ENCODE data around the gene TMEM116. TPM values are rescaled to one million over a fixed set of nuclear protein-coding genes. Genes with fewer than 3 reads are reported as not detected.
"Not testable (repeated sequence)": the region's sequence is repeated elsewhere in the genome, so short reads cannot be mapped to it uniquely, and the experiment has no call there.

Gene TMEM116
- total and polyA plus RNA-seq, 5 experiments from 2014 or later, result 12.0 to 30.9 (median 15.6) TPM

DNA sequence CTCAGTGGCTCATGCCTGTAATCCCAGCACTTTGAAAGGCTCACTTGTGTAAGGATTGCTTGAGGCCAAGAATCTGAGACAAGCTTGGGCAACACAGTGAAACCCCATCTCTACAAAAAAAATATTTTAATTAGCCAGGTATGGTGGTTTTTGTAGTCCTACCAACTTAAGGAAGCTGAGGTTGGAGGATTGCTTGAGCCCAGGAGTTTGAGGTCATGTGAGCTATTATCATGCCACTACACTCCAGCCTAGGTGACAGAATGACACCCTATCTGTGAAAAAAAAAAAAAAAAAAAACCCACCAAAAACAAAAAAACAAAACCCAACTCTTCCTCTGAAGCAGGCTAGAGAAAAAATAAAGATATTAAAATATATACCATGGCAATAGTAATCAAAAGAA is 41.2 kb downstream of the TMEM116 start:
- POLR2A ChIA-PET, result interaction anchor here (1.4 kb wide), 1 partner anchor 41 kb away, joined by 5 read pairs; the partner anchor contains the start of genes ERP29 and TMEM116
- Mint-ChIP-seq H3K27me3 (no peaks in the 10 kb centered on the region), H3K4me3 (peak overlapping the region in 1 of 10 donors; percentile 48), H3K9me3 (peaks cover 0 to 17% (median 4%) of the 10 kb centered on the region in 9 donors), H3K27ac (peak overlapping the region in 1 of 10 donors; percentile 26), H3K4me1 (peaks cover 4 to 12% (median 10%) of the 10 kb centered on the region in 4 donors), H3K36me3 (peaks cover 0 to 28% (median 20%) of the 10 kb centered on the region in 3 donors)
- ATAC-seq, result no peak
- DNase-seq, result peak in 1 of 10 donors; percentile 35

DNA sequence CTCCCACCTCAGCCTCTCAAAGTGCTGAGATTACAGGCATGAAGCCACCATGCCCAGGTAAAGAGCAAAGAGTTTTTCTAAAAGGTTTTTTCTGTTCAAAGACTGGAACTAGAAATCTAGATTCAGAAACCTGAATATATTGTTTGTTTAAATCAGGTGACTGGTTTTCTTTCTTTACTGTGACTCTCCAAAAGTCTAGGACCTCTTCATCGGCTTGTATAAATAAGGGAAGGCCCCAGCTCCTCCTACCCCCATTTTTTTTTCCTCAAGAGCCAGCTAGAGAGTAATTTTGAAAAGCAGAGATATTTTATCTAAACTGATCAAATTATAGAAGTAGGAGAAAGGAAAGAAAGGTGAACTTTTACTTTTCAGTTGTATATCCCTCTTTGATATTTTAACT is 48.0 kb downstream of the TMEM116 start:
- no peak overlapping the region for H3K4me3 Mint-ChIP-seq

DNA sequence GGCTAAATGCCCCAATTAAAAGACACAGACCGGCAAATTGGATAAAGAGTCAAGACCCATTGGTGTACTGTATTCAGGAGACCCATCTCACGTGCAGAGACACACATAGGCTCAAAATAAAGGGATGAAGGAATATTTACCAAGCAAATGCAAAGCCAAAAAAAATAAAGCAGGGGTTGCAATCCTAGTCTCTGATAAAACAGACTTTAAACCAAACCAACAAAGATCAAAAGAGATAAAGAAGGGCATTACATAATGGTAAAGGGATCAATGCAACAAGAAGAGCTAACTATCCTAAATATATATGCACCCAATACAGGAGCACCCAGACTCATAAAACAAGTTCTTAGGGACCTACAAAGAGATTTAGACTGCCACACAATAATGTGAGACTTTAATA is 53.4 kb downstream of the TMEM116 start:
- POLR2A ChIA-PET, H3K4me3 Mint-ChIP-seq, H3K27me3 Mint-ChIP-seq, DNase-seq, ATAC-seq: not testable (repeated sequence)
- peak overlapping the region in 1 of 10 donors; percentile 43 for H3K27ac Mint-ChIP-seq
- H3K4me1 Mint-ChIP-seq, result peaks cover 5 to 13% (median 12%) of the 10 kb centered on the region in 4 donors
- H3K9me3 Mint-ChIP-seq, result peaks cover 0 to 34% (median 16%) of the 10 kb centered on the region in 9 donors
- H3K36me3 Mint-ChIP-seq, result peaks cover 25 to 73% (median 54%) of the 10 kb centered on the region in 3 donors

More for the DNA sequence above, 48.0 kb downstream of the TMEM116 start:
- Mint-ChIP-seq H3K27me3 (no peaks in the 10 kb centered on the region), H3K27ac (peak overlapping the region in 2 of 10 donors; percentile 25 to 56), H3K36me3 (peaks cover 7 to 52% (median 40%) of the 10 kb centered on the region in 3 donors), H3K4me1 (peaks cover 7 to 13% (median 8%) of the 10 kb centered on the region in 4 donors), H3K9me3 (peaks cover 0 to 25% (median 8%) of the 10 kb centered on the region in 9 donors)
- ATAC-seq, result no peak
- no peak for DNase-seq
- POLR2A ChIA-PET, result interaction anchor here (1.2 kb wide), 1 partner anchor 48 kb away, joined by 3 read pairs; the partner anchor contains the start of genes ERP29 and TMEM116

DNA sequence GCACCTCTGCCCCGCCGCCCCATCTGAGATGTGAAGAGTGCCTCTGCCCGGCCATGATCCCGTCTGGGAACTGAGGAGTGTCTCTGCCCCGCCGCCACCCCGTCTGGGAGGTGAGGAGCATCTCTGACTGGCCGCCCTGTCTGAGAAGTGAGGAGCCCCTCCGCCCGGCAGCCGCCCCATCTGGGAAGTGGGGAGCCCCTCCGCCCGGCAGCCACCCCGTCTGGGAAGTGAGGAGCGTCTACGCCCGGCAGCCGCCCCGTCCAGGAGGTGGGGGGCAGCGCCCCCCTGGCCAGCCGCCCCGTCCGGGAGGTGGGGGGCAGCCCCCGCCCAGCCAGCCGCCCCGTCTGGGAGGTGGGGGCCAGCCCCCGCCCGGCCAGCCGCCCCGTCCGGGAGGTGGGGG is 55.7 kb downstream of the TMEM116 start:
- H3K4me1 Mint-ChIP-seq, result peaks cover 7 to 16% (median 14%) of the 10 kb centered on the region in 4 donors
- peaks cover 0 to 32% (median 16%) of the 10 kb centered on the region in 9 donors for H3K9me3 Mint-ChIP-seq
- DNase-seq, ATAC-seq, H3K4me3 Mint-ChIP-seq, POLR2A ChIA-PET, H3K27ac Mint-ChIP-seq, H3K27me3 Mint-ChIP-seq: not testable (repeated sequence)
- peaks cover 25 to 65% (median 39%) of the 10 kb centered on the region in 3 donors for H3K36me3 Mint-ChIP-seq

DNA sequence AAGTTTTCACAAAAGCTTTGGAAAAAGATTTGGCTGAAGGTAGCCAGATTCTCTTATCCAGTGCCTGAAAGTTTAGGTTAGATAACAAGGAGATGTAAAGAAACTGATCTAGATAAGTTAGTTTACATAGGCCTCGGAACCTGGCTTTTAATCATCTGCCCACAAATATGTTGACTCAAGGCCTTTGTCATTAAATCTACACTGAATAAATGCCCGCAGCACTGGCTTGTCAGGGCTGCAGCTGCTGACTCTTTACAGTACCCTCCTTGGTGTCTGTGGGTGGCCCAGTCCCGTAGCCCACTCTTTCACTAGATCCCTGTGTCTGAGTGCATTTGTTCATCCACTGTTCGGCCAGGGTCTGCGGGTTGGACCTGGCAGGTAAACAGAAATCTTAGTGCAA is 58.0 kb downstream of the TMEM116 start:
- DNase-seq (no peak), ATAC-seq (no peak)
- H3K4me3 Mint-ChIP-seq, result no peak overlapping the region
- no peaks in the 10 kb centered on the region for H3K27me3 Mint-ChIP-seq
- peaks cover 0 to 24% (median 9%) of the 10 kb centered on the region in 9 donors for H3K9me3 Mint-ChIP-seq
- H3K27ac Mint-ChIP-seq, result peak overlapping the region in 1 of 10 donors; percentile 52
- H3K4me1 Mint-ChIP-seq, result peaks cover 23 to 36% (median 30%) of the 10 kb centered on the region in 4 donors
- POLR2A ChIA-PET, result interaction anchor here (0.6 kb wide), 1 partner anchor 61 kb away, joined by 4 read pairs; no protein-coding TSS in a partner anchor
- H3K36me3 Mint-ChIP-seq, result peaks cover 18 to 49% (median 28%) of the 10 kb centered on the region in 3 donors

DNA sequence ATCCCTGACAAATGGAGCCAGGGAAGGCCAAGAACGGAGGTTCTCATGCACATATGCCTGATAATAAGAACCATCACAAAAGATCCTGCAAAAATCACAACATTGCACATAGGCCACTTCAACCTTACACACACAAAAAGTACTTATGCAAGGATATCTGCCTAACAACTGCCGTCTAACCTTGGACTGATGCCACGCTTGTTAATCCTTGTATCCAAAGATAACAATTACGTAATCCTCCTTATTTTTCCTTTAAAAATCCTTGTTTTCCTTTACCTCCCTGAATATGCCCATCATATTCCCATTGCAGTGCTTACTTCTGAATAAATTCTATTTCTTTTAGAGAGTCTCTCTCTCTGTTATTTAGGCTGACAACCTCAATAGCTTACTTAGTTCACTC is 59.5 kb downstream of the TMEM116 start:
- Mint-ChIP-seq H3K9me3 (peaks cover 0 to 13% (median 3%) of the 10 kb centered on the region in 9 donors), H3K27me3 (no peaks in the 10 kb centered on the region), H3K4me3 (no peak overlapping the region), H3K36me3 (peaks cover 12 to 34% (median 17%) of the 10 kb centered on the region in 3 donors), H3K27ac (peak overlapping the region in 1 of 10 donors; percentile 2), H3K4me1 (peaks cover 13 to 32% (median 25%) of the 10 kb centered on the region in 4 donors)
- DNase-seq (no peak), ATAC-seq (no peak)
- POLR2A ChIA-PET, result interaction anchor here (0.6 kb wide), 1 partner anchor 460 kb away, joined by 4 read pairs; no protein-coding TSS in a partner anchor

DNA sequence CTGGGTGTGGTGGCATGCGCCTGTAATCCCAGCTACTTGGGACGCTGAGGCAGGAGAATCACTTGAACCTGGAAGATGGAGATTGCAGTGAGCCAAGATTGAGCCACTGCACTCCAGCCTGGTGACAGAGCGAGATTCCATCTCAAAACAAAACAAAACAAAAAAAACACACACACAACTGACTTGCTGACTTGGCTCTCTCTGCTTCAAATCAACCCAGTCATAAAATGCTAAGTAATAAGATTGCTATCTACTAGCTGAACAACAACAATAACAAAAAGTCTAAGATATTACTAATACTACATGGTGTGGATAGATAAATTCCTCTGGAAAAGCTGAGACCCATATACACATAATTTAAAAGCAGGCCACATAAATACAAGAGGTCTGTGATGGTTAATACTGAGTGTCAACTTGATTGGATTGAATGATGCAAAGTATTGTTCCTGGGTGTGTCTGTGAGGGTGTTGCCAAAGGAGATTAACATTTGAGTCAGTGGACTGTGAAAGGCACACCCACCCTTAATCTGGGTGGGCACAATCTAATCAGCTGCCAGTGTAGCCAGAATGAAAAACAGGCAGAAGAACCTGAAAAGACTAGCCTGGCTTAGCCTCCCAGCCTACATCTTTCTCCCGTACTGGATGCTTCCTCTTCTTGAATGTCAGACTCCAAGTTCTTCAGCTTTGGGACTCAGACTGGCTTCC is 60.7 kb downstream of the TMEM116 start:
- ATAC-seq, H3K27me3 Mint-ChIP-seq, DNase-seq, POLR2A ChIA-PET, H3K4me3 Mint-ChIP-seq: not testable (repeated sequence)
- Mint-ChIP-seq H3K9me3 (peaks cover 0 to 11% (median 3%) of the 10 kb centered on the region in 9 donors), H3K4me1 (peaks cover 15 to 34% (median 25%) of the 10 kb centered on the region in 4 donors), H3K27ac (peak overlapping the region in 3 of 10 donors; percentile 2 to 16 (median 8)), H3K36me3 (peaks cover 10 to 34% (median 15%) of the 10 kb centered on the region in 3 donors)

DNA sequence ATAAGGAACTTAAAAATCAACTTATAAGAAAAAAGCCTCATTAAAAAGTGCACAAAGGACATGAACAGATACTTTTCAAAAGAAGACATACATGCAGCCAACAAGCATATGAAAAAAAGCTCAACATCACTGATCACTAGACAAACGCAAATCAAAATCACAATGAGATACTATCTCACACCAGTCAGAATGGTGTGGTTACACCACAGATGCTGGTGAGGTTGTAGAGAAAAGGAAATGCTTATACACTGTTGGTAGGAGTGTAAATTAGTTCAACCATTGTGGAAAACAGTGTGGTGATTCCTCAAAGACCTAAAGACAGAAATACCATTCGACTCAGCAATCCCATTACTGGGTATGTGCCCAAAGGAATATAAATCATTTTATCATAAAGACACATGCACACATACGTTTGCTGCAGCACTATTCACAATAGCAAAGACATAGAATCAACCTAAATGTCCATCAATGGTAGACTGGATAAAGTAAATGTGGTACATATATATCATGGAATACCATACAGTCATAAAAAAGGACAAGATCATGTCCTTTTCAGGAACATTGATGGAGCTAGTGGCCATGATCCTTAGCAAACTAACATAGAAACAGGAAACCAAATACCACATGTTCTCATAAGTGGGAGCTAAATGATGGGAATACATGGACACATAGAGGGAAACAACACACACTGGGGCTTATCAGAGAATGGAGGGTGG is 61.8 kb downstream of the TMEM116 start:
- peaks cover 15 to 41% (median 27%) of the 10 kb centered on the region in 4 donors for H3K4me1 Mint-ChIP-seq
- DNase-seq, result peak in 3 of 10 donors; percentile 15 to 36 (median 26)
- H3K27me3 Mint-ChIP-seq, result not testable (repeated sequence)
- H3K27ac Mint-ChIP-seq, result peak overlapping the region in 9 of 10 donors; percentile 3 to 81 (median 69)
- POLR2A ChIA-PET, result interaction anchor here (1.1 kb wide), 1 partner anchor 40 kb away, joined by 5 read pairs; no protein-coding TSS in a partner anchor
- peaks cover 0 to 11% (median 3%) of the 10 kb centered on the region in 9 donors for H3K9me3 Mint-ChIP-seq
- peak overlapping the region in 1 of 10 donors; percentile 15 for H3K4me3 Mint-ChIP-seq
- peaks cover 4 to 26% (median 8%) of the 10 kb centered on the region in 3 donors for H3K36me3 Mint-ChIP-seq
- ATAC-seq, result peak; percentile 50 to 70

DNA sequence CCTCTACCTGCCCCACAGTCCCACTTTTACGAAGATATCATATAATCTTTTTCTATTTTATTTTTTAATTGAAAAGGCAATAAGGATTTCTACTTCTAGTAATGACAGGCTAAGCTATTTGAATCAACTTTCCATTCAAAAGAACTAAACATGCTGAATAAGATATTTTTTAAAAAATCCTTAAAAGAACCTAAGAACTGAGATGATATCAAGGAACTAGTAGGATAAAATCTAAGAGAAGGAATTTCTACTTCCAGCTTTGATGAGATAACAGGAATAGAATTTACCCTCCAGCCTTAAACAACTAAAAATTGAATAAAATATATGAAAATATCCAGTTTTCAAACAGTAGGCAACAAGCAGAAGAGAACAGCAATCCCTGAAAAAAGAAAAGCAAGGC is 69.0 kb downstream of the TMEM116 start:
- H3K36me3 Mint-ChIP-seq, result peaks cover 0 to 12% (median 0%) of the 10 kb centered on the region in 3 donors
- H3K4me3 Mint-ChIP-seq, result no peak overlapping the region
- H3K27me3 Mint-ChIP-seq, result no peaks in the 10 kb centered on the region
- peaks cover 0 to 18% (median 7%) of the 10 kb centered on the region in 4 donors for H3K4me1 Mint-ChIP-seq
- ATAC-seq, result no peak
- POLR2A ChIA-PET, result interaction anchor here (3.6 kb wide), 1 partner anchor 70 kb away, joined by 38 read pairs; the partner anchor contains the start of genes ERP29 and TMEM116
- H3K27ac Mint-ChIP-seq, result peak overlapping the region in 1 of 10 donors; percentile 55
- no peak for DNase-seq
- H3K9me3 Mint-ChIP-seq, result no peaks in the 10 kb centered on the region

DNA sequence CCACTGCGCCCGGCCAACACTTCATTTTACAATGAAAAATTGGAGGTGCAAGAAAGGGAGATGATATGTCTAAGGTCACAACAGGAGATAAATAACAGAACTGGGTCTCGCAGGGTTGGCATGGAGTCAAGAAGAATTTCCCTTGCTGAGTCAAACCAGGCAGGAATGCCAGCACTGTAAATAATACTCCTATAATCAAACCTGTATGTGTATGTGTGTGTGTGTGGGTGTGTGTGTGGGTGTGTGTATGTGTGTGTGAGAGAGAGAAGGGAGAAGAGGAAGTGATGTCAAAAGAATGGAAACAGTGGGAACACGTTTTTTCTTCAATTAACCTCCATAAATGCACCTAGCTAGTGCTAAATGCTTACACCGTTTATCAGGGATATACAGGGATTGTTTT is 70.4 kb downstream of the TMEM116 start:
- H3K27ac Mint-ChIP-seq, result peak overlapping the region in 2 of 10 donors; percentile 14 to 55
- H3K36me3 Mint-ChIP-seq, result peaks cover 0 to 17% (median 0%) of the 10 kb centered on the region in 3 donors
- ATAC-seq, result no peak
- H3K9me3 Mint-ChIP-seq, result no peaks in the 10 kb centered on the region
- DNase-seq, result no peak
- POLR2A ChIA-PET, result interaction anchor here (3.6 kb wide), 1 partner anchor 71 kb away, joined by 38 read pairs; the partner anchor contains the start of genes ERP29 and TMEM116
- peaks cover 0 to 16% (median 4%) of the 10 kb centered on the region in 4 donors for H3K4me1 Mint-ChIP-seq
- H3K27me3 Mint-ChIP-seq, result no peaks in the 10 kb centered on the region
- H3K4me3 Mint-ChIP-seq, result no peak overlapping the region

DNA sequence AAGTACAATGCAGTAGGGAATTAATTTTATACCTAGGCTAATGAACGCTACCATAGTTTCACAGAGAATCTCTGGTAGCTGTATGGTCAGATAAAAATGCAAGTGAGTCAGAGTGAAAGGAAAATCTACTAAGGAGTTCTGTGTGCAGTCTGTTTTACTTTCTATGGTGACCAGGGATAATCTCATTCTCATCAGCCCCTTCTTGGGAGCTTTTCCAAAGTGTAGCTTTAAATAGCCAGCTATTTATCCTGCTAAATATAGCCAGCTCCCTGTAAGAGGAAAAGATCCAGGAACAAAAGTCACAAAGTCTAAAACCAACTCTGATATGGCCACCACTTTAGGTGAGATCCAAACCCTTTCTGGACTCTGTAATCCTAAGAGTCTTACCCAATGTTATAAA is 75.5 kb downstream of the TMEM116 start:
- POLR2A ChIA-PET, result no interaction called here
- H3K4me1 Mint-ChIP-seq, result no peaks in the 10 kb centered on the region
- H3K9me3 Mint-ChIP-seq, result no peaks in the 10 kb centered on the region
- no peak overlapping the region for H3K27ac Mint-ChIP-seq
- peaks cover 4 to 46% (median 6%) of the 10 kb centered on the region in 3 donors for H3K36me3 Mint-ChIP-seq
- DNase-seq (no peak), ATAC-seq (no peak)
- no peaks in the 10 kb centered on the region for H3K27me3 Mint-ChIP-seq
- no peak overlapping the region for H3K4me3 Mint-ChIP-seq

DNA sequence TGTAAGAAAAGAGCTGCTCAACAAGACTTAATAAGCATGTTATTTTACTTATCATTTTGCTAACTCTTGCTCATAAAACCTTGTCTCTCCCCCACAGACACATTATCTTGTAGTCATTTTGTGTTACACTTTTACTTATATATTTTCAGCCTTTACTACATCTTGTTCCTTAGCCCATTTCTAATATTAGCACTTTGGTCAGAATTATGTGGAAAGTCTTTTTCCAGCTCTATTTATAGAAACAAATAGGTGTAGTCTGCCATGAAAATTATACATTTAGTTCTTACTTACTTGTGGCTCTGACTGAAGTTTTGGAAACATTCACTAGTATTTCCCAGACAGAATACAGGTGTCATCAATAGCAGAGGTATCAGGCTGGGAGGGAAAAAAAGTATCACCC is 76.1 kb downstream of the TMEM116 start:
- Mint-ChIP-seq H3K36me3 (peaks cover 4 to 49% (median 6%) of the 10 kb centered on the region in 3 donors), H3K9me3 (no peaks in the 10 kb centered on the region), H3K4me3 (no peak overlapping the region), H3K27ac (no peak overlapping the region), H3K4me1 (no peaks in the 10 kb centered on the region), H3K27me3 (no peaks in the 10 kb centered on the region)
- POLR2A ChIA-PET, result no interaction called here
- no peak for DNase-seq
- no peak for ATAC-seq
